GM23338 (cell line): ENCODE measurements around the gene NOS2. TPM values are rescaled to one million over a fixed set of nuclear protein-coding genes. Genes with fewer than 3 reads are reported as not detected.

ENCODE experiments used
- ATAC-seq: fragments of 200-7000 bp; cut with Tn5 transposase; 3 replicates; pipeline ENCODE4 v1.9.1; 2020
- DNase-seq: peaks from one replicate; pipeline ENCODE4 v3.0.0-alpha.2; 2015; ENCODE audit warnings: low spot score
- H2AFZ ChIP-seq: fragments of 200-600 bp; sonication (generic); 2 replicates; pipeline ENCODE4 v1.8.0; 2016; ENCODE audit warnings: antibody characterized with exemption, mild to moderate bottlenecking, moderate library complexity
- H3F3A ChIP-seq: fragments of 200-600 bp; sonication (generic); replicated peaks from 2 replicates; pipeline ENCODE4 v1.8.0; 2017; ENCODE audit warnings: antibody characterized with exemption, mixed run types, low read depth
- H3K27ac ChIP-seq: fragments of 200-600 bp; sonication (generic); 2 replicates; pipeline ENCODE4 v1.6.1; 2016; ENCODE audit warnings: low read depth
- H3K27me3 ChIP-seq: fragments of 200-600 bp; sonication (generic); 2 replicates; pipeline ENCODE4 v1.8.0; 2016; ENCODE audit warnings: mild to moderate bottlenecking, mixed run types, moderate library complexity; ENCODE audit not compliant: insufficient read depth
- H3K36me3 ChIP-seq: fragments of 200-600 bp; sonication (generic); 2 replicates; pipeline ENCODE4 v1.8.0; 2016; ENCODE audit warnings: mild to moderate bottlenecking; ENCODE audit not compliant: insufficient read depth
- H3K4me1 ChIP-seq: fragments of 200-600 bp; sonication (generic); 2 replicates; pipeline ENCODE4 v1.8.0; 2016; ENCODE audit warnings: mild to moderate bottlenecking, moderate library complexity; ENCODE audit not compliant: insufficient read depth
- H3K4me2 ChIP-seq: fragments of 200-600 bp; sonication (generic); 2 replicates; pipeline ENCODE4 v1.7.1; 2017; ENCODE audit warnings: mixed run types
- H3K4me3 ChIP-seq: fragments of 200-600 bp; sonication (generic); 2 replicates; pipeline ENCODE4 v1.6.1; 2016; ENCODE audit warnings: mixed run types
- H3K79me2 ChIP-seq: fragments of 200-600 bp; sonication (generic); replicated peaks from 2 replicates; pipeline ENCODE4 v1.8.0; 2017; ENCODE audit warnings: mild to moderate bottlenecking; ENCODE audit not compliant: insufficient read depth
- H3K9me2 ChIP-seq: fragments of 200-600 bp; sonication (generic); 2 replicates; pipeline ENCODE4 v1.8.0; 2017; ENCODE audit not compliant: insufficient read depth
- H4K20me1 ChIP-seq: fragments of 200-600 bp; sonication (generic); replicated peaks from 2 replicates; pipeline ENCODE4 v1.8.0; 2017; ENCODE audit warnings: mild to moderate bottlenecking; ENCODE audit not compliant: insufficient read depth
- H3K27ac Mint-ChIP-seq: 2 replicates; pipeline ENCODE4 v1.8.0; 2020; ENCODE audit warnings: inconsistent platforms, mild to moderate bottlenecking, moderate library complexity, mixed read lengths
- H3K27me3 Mint-ChIP-seq: 3 replicates; pipeline ENCODE4 v1.8.0; 2022; ENCODE audit warnings: low read depth, mild to moderate bottlenecking, moderate library complexity, mixed read lengths, inconsistent platforms; ENCODE audit not compliant: insufficient read depth, poor library complexity
- H3K36me3 Mint-ChIP-seq: 3 replicates; pipeline ENCODE4 v1.8.0; 2021; ENCODE audit warnings: low read depth, mild to moderate bottlenecking, inconsistent platforms, moderate library complexity, mixed read lengths
- H3K4me1 Mint-ChIP-seq: 3 replicates; pipeline ENCODE4 v1.8.0; 2020; ENCODE audit warnings: mild to moderate bottlenecking, inconsistent platforms, mixed read lengths
- H3K4me3 Mint-ChIP-seq: 3 replicates; pipeline ENCODE4 v1.8.0; 2021; ENCODE audit warnings: moderate library complexity, mild to moderate bottlenecking, inconsistent platforms, mixed read lengths
- H3K9me3 Mint-ChIP-seq: 3 replicates; pipeline ENCODE4 v1.8.0; 2020; ENCODE audit warnings: moderate library complexity, mild to moderate bottlenecking, inconsistent platforms, mixed read lengths
- CREB1 ChIP-seq: fragments of 250-450 bp; sonication (Bioruptor Pico); IDR thresholded peaks from 2 replicates; pipeline ENCODE4 v1.5.0; 2020; ENCODE audit warnings: low read depth, mild to moderate bottlenecking, moderate library complexity
- EZH2 ChIP-seq: fragments of 200-600 bp; sonication (generic); IDR thresholded peaks from one replicate; pipeline ENCODE4 v1.8.0; 2017; ENCODE audit warnings: antibody characterized with exemption, mild to moderate bottlenecking, low read depth; ENCODE audit not compliant: unreplicated experiment
- EZH2phosphoT487 ChIP-seq: fragments of 200-600 bp; sonication (generic); IDR thresholded peaks from one replicate; pipeline ENCODE4 v1.8.1; 2018; ENCODE audit warnings: antibody characterized with exemption; ENCODE audit not compliant: unreplicated experiment
- JUNB ChIP-seq: IDR thresholded peaks from one replicate; pipeline ENCODE4 v1.6.1; 2016; ENCODE audit warnings: antibody characterized with exemption; ENCODE audit not compliant: unreplicated experiment
- NANOG ChIP-seq: IDR thresholded peaks from 2 replicates; pipeline ENCODE4 v1.6.1; 2016; ENCODE audit warnings: antibody characterized with exemption, borderline replicate concordance
- POLR2AphosphoS5 ChIP-seq: IDR thresholded peaks from 2 replicates; pipeline ENCODE4 v1.6.1; 2016; ENCODE audit warnings: antibody characterized with exemption, low read depth
- REST ChIP-seq: IDR thresholded peaks from one replicate; pipeline ENCODE4 v1.6.1; 2018; ENCODE audit warnings: antibody characterized with exemption; ENCODE audit not compliant: unreplicated experiment
- STAT1 ChIP-seq: IDR thresholded peaks from one replicate; pipeline ENCODE4 v1.6.1; 2016; ENCODE audit warnings: antibody characterized with exemption; ENCODE audit not compliant: unreplicated experiment
- ZNF114 ChIP-seq: fragments of 250-450 bp; sonication (Bioruptor Pico); IDR thresholded peaks from 2 replicates; pipeline ENCODE4 v1.5.0; 2020; ENCODE audit warnings: mild to moderate bottlenecking, moderate library complexity
- ZNF331 ChIP-seq: fragments of 250-450 bp; sonication (Bioruptor Pico); IDR thresholded peaks from 2 replicates; pipeline ENCODE4 v1.5.0; 2020; ENCODE audit warnings: low read depth, mild to moderate bottlenecking, moderate library complexity
- ZNF462 ChIP-seq: fragments of 250-450 bp; sonication (Bioruptor Pico); IDR thresholded peaks from 2 replicates; pipeline ENCODE4 v1.5.0; 2020; ENCODE audit warnings: mild to moderate bottlenecking, moderate library complexity
- polyA plus RNA-seq: library from polyadenylated mRNA; unstranded; fragments of >200 nt; fragmentation: Nextera tagmentation; extraction: Ambion mirVana; gene quantifications from 2 replicates; pipeline ENCODE4 v1.2.1, GENCODE V29; 2016
- total RNA-seq: library from RNA; depleted of rRNA; stranded (reverse); fragments of >200 nt; shearing (Covaris generic); gene quantifications from 2 replicates; pipeline ENCODE4 v1.2.3, GENCODE V29; 2014

NOS2 gene
- total and polyA plus RNA-seq, 2 experiments from 2014 or later = 0.44 to 2.7 TPM

- Mint-ChIP-seq H3K9me3 (peaks cover 20% of the 10 kb centered on the region), H3K27me3 (peaks cover 5% of the 10 kb centered on the region), H3K36me3 (peaks cover 19% of the 10 kb centered on the region), H3K4me3 (no peak overlapping the region), H3K4me1 (peaks cover 4% of the 10 kb centered on the region; the same call in 2 of the 3 replicates), H3K27ac (no peak overlapping the region)
- no peak for DNase-seq
- Histone ChIP-seq H3K4me3 (no peak overlapping the region), H3K4me1 (no peaks in the 10 kb centered on the region), H3K36me3 (no peaks in the 10 kb centered on the region), H3F3A (no peaks in the 10 kb centered on the region), H3K9me2 (no peaks in the 10 kb centered on the region), H2AFZ (no peak overlapping the region), H3K27me3 (no peaks in the 10 kb centered on the region), H3K27ac (no peak overlapping the region), H3K79me2 (no peaks in the 10 kb centered on the region), H3K4me2 (no peak overlapping the region), H4K20me1 (no peaks in the 10 kb centered on the region)
- TF ChIP-seq EZH2phosphoT487 (no peak), STAT1 (no peak)
- ATAC-seq = no peak
Observed at GRCh38 chr17:27818401-27819105, 18.2 kb upstream of the NOS2 start.

GRCh38 chr17:27817731-27818130 is 17.4 kb upstream of the NOS2 start:
- Mint-ChIP-seq H3K9me3 (peaks cover 20% of the 10 kb centered on the region), H3K4me3 (no peak overlapping the region), H3K27ac (no peak overlapping the region), H3K36me3 (peaks cover 19% of the 10 kb centered on the region), H3K4me1 (peaks cover 4% of the 10 kb centered on the region; the same call in 2 of the 3 replicates), H3K27me3 (peaks cover 5% of the 10 kb centered on the region)
- Histone ChIP-seq H2AFZ (no peak overlapping the region), H3K4me2 (no peak overlapping the region), H4K20me1 (no peaks in the 10 kb centered on the region), H3K9me2 (no peaks in the 10 kb centered on the region), H3K4me1 (no peaks in the 10 kb centered on the region), H3K79me2 (no peaks in the 10 kb centered on the region), H3F3A (no peaks in the 10 kb centered on the region), H3K36me3 (no peaks in the 10 kb centered on the region), H3K4me3 (no peak overlapping the region), H3K27me3 (no peaks in the 10 kb centered on the region), H3K27ac (no peak overlapping the region)
- no peak for DNase-seq
- ATAC-seq = no peak
- TF ChIP-seq ZNF331 (CRISPR knock-in tag) (no peak), POLR2AphosphoS5 (no peak), REST (no peak), EZH2 (no peak), JUNB (no peak), ZNF462 (CRISPR knock-in tag) (no peak), EZH2phosphoT487 (no peak), CREB1 (CRISPR knock-in tag) (no peak), NANOG (no peak), ZNF114 (CRISPR knock-in tag) (no peak)
